Epithelial cell of esophagus (primary cell): ENCODE results near the gene PCDH1.
A peak's percentile ranks its signal among the peaks of the same experiment; 100 is the strongest.

Experiments used
- DNase-seq: peaks from one replicate; pipeline ENCODE4 v3.0.0; 2010; ENCODE audit warnings: low read depth
- H3K4me3 ChIP-seq: 2 replicates; pipeline ENCODE4 v1.5.1; 2011; ENCODE audit warnings: mild to moderate bottlenecking, low read length, control low read depth
- TF ChIP-seq, protein P1 (sequence below): IDR thresholded peaks from 2 replicates; pipeline ENCODE4 v1.5.1; 2011; ENCODE audit warnings: low read depth, mild to moderate bottlenecking, low read length, control low read depth, inconsistent platforms; ENCODE audit not compliant: insufficient read depth; ENCODE audit errors: missing control alignments

PCDH1 gene

DNA sequence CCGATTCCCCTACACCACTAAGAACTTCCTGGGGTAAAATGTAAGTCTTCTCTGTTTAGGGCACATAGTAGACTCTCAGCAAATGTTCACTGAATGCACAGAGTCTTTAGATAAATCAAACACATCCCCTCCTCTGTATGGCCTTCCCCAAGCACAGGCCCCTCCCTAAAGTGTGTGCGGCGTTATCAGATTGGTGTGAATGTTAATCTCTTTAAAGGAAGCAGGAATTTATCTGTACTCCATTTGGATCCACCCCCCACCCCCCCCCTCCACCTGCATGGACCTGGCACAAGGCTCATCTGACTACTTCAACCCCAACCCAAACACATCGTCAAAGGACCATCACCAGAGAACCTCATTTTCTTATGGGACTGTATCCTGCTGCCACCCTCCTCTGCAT, 6.3 kb downstream of the PCDH1 start:
- H3K4me3 ChIP-seq, result no peak overlapping the region
- no peak for DNase-seq
- TF ChIP-seq, protein P1, sequence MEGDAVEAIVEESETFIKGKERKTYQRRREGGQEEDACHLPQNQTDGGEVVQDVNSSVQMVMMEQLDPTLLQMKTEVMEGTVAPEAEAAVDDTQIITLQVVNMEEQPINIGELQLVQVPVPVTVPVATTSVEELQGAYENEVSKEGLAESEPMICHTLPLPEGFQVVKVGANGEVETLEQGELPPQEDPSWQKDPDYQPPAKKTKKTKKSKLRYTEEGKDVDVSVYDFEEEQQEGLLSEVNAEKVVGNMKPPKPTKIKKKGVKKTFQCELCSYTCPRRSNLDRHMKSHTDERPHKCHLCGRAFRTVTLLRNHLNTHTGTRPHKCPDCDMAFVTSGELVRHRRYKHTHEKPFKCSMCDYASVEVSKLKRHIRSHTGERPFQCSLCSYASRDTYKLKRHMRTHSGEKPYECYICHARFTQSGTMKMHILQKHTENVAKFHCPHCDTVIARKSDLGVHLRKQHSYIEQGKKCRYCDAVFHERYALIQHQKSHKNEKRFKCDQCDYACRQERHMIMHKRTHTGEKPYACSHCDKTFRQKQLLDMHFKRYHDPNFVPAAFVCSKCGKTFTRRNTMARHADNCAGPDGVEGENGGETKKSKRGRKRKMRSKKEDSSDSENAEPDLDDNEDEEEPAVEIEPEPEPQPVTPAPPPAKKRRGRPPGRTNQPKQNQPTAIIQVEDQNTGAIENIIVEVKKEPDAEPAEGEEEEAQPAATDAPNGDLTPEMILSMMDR, result no peak

DNA sequence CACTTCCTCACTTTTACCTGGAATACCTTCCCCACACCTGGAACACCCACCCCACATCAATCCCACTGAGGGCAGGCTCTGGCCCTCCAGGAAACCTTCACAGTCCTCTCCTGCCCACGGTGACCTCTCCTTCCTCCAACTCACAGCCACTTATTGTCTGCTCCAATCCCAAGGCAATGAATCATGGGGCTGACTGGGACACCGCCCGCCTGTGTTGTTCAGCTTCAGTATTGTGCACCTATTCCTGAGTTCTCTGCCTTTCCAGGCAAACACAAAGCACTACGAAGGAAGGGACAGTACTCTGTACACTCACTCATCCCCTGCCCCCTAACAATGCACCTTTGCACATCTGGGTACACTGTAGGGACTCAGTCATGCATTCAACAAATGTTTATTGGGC, 7.3 kb downstream of the PCDH1 start:
- TF ChIP-seq, protein P1, result no peak
- peak; percentile 80 for DNase-seq
- H3K4me3 ChIP-seq, result no peak overlapping the region

DNA sequence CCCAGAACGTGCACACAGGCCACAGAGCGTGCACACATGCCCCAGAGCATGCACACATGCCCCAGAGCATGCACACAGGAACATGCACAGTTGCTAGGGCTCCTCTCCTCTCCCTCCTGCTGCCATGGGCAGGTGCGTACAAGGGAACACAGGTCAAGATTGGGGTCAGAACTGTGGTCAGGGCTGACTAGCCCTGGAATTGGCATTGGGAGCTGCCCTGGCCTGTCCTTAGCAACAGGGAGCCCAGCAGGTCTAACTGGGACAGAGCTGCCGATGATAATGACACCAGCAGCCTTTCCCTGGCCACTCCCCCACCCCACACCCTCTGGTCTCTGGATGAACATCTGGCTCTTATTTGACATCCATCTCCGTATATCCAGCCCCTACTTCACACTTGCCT, 8.0 kb downstream of the PCDH1 start:
- TF ChIP-seq, protein P1, result no peak
- no peak overlapping the region for H3K4me3 ChIP-seq
- peak; percentile 21 for DNase-seq

DNA sequence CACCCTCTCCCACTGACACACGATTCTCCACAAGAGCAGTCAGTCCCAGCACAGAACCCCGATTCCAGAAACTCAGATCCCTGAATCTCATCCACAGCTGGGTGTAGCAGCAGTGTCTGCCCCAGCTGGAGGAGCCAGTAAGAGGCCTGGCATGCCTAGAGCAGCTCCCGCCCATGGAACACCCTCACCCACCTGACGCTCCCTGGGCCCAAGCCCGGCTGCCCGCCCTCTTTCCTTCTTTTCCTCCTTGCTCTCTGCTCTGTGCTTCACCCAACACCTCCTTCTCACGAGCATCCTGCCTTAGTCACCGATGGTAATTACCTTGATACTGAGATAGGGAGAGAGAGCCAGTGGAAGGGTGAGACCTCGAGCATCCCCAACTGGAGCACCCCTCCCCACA, 8.7 kb downstream of the PCDH1 start:
- TF ChIP-seq, protein P1, result no peak
- DNase-seq, result peak; percentile 82
- no peak overlapping the region for H3K4me3 ChIP-seq

DNA sequence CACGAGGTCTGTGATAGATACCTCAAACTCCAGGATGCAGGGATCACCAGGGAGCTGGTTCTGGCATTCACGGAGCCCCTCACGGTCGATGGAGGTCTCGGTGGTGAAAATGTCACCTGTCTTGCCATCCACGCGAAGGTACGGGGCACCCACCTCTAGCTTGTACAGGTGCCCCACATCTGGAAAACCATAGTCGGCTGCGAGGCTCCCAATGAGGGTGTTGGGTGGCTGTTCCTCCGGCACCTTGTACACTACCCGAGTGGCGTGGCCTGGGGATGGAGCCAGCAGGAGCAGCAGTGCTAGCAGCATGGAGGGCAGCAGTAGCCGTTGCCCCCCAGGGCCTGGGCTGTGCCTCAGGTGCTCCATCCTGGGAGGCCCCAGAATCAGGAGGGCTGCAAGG, 9.2 kb downstream of the PCDH1 start:
- no peak for DNase-seq
- no peak overlapping the region for H3K4me3 ChIP-seq
- TF ChIP-seq, protein P1, result no peak

DNA sequence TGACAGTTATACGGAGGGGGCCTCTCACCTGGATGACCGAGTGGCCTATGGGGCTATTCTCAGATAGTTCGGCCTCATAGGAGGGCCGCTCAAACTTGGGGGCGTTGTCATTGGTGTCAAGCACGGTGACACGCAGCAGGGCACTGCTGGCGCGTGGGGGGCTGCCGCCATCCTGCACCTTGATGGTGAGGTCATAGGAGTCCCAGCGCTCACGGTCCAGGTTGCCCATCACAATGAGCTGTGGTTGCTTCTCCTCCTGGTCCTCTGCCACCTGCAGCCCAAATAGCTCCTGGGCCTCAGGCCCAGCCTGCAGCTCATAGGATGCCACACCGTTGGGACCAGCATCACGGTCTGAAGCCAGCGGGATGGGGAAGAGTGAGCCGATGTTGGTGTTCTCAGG, 9.7 kb downstream of the PCDH1 start:
- no peak overlapping the region for H3K4me3 ChIP-seq
- TF ChIP-seq, protein P1, result no peak
- no peak for DNase-seq

DNA sequence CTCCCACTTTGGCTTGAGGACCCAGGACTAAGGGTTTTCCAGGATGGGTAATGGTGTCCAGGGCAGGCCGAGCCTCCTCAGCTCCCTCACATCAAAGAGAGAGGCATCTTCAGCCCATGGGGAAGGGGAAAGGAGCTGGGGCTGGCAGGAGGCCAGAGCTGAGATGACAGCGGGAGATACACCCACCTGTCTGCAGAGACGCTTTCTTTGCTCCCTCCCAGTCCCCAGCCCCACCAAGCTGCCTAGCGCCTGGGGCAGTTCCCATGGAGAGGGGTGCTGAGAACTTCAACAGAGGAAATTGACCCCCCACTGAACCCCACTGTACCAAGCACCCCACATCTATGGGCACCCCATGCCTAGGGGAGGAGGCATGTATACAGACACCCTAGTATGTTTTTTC, 10.6 kb downstream of the PCDH1 start:
- no peak for DNase-seq
- no peak overlapping the region for H3K4me3 ChIP-seq
- TF ChIP-seq, protein P1, result no peak
